SU-DHL-6 (cell line): ENCODE results near the gene ALDH16A1.

Source experiments
- H2AFZ ChIP-seq: fragments of 200-600 bp; sonication (generic); 2 replicates; pipeline ENCODE4 v1.6.1; 2014; ENCODE audit warnings: low read depth, mild to moderate bottlenecking, moderate library complexity, mixed read lengths, antibody characterized with exemption, low read length; ENCODE audit not compliant: severe bottlenecking
- H3F3A ChIP-seq: fragments of 200-600 bp; shearing (Covaris generic); 2 replicates; pipeline ENCODE4 v1.6.0; 2016; ENCODE audit warnings: antibody characterized with exemption, mild to moderate bottlenecking; ENCODE audit not compliant: insufficient read depth
- H3K27ac ChIP-seq: fragments of 200-600 bp; sonication (generic); 2 replicates; pipeline ENCODE4 v1.5.1; 2016; ENCODE audit warnings: low read depth, mild to moderate bottlenecking, low read length, moderate library complexity, mixed read lengths
- H3K27me3 ChIP-seq: fragments of 200-600 bp; sonication (generic), shearing (Covaris generic); 2 replicates; pipeline ENCODE4 v1.6.0; 2014; ENCODE audit warnings: mild to moderate bottlenecking, low read length
- H3K36me3 ChIP-seq: fragments of 200-600 bp; sonication (generic); 2 replicates; pipeline ENCODE4 v1.6.1; 2014; ENCODE audit warnings: mild to moderate bottlenecking, low read length, mixed read lengths
- H3K4me2 ChIP-seq: fragments of 300-600, 200-600 bp; shearing (Covaris generic), sonication (generic); 2 replicates; pipeline ENCODE4 v1.6.0; 2014; ENCODE audit warnings: low read length, low read depth, mild to moderate bottlenecking; ENCODE audit not compliant: poor library complexity, severe bottlenecking
- H3K4me3 ChIP-seq: fragments of 200-600 bp; sonication (generic); 2 replicates; pipeline ENCODE4 v1.5.1; 2014; ENCODE audit warnings: antibody characterized with exemption, low read length, mild to moderate bottlenecking, mixed read lengths; ENCODE audit not compliant: insufficient read depth, poor library complexity, severe bottlenecking
- H3K79me2 ChIP-seq: fragments of 200-600 bp; sonication (generic); 2 replicates; pipeline ENCODE4 v1.6.1; 2014; ENCODE audit warnings: mild to moderate bottlenecking, low read length, moderate library complexity; ENCODE audit not compliant: insufficient read depth
- H3K9ac ChIP-seq: fragments of 200-600 bp; sonication (generic); 2 replicates; pipeline ENCODE4 v1.7.0; 2014; ENCODE audit warnings: mild to moderate bottlenecking, low read length
- H3K9me2 ChIP-seq: fragments of 200-600 bp; sonication (generic); replicated peaks from 2 replicates; pipeline ENCODE4 v1.6.1; 2014; ENCODE audit warnings: low read length; ENCODE audit not compliant: insufficient read depth
- H3K9me3 ChIP-seq: fragments of 200-600 bp; sonication (generic); 2 replicates; pipeline ENCODE4 v1.6.1; 2014; ENCODE audit warnings: low read length, mixed read lengths; ENCODE audit not compliant: insufficient read depth
- H4K20me1 ChIP-seq: fragments of 200-600 bp; sonication (generic); 2 replicates; pipeline ENCODE4 v1.6.1; 2014; ENCODE audit warnings: low read depth, mild to moderate bottlenecking, antibody characterized with exemption, low read length, moderate library complexity, mixed read lengths
- CTCF ChIP-seq: fragments of 200-600 bp; sonication (generic); IDR thresholded peaks from one replicate; pipeline ENCODE4 v1.5.1; 2017; ENCODE audit warnings: antibody characterized with exemption, mild to moderate bottlenecking, low read length, moderate library complexity; ENCODE audit not compliant: insufficient read depth, poor library complexity, severe bottlenecking
- EZH2phosphoT487 ChIP-seq: fragments of 200-600 bp; sonication (generic), shearing (Covaris generic); conservative IDR thresholded peaks from 2 replicates; pipeline ENCODE4 v1.6.1; 2018; ENCODE audit warnings: mild to moderate bottlenecking, antibody characterized with exemption, low read length, moderate library complexity, mixed read lengths

ALDH16A1 gene

GRCh38 chr19:49436381-49437017 lies 16.5 kb upstream of the ALDH16A1 start:
- no peak for TF ChIP-seq EZH2phosphoT487
- TF ChIP-seq CTCF: no peak
- Histone ChIP-seq H3K4me2 (no peak overlapping the region), H3K9me2 (no peaks in the 10 kb centered on the region), H3K79me2 (no peaks in the 10 kb centered on the region), H3K9ac (no peak overlapping the region), H3K9me3 (no peaks in the 10 kb centered on the region), H4K20me1 (no peaks in the 10 kb centered on the region), H3K36me3 (no peaks in the 10 kb centered on the region), H3K27me3 (no peaks in the 10 kb centered on the region), H3K4me3 (no peak overlapping the region), H3K27ac (no peak overlapping the region), H3F3A (no peaks in the 10 kb centered on the region), H2AFZ (no peak overlapping the region)

DNA sequence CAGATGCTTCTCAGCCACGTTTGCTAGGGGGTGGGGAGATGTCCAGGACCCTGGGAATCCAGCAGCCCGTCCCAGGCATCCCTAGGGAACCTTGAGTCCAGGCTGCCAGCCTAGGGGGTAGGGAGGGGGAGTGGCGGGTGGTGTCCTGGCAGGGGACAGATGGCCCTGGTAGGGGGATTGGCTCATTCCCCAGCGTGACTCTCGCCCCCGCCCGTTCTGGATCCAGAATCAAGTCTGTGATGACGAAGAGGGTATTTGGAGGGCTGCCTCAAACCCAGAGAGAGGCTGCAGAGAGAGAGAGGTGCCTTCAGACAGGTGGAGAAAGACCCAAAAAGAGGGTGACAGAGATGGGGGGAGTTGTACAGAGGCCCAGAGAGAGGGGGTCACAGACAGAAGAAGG lies 15.8 kb upstream of the ALDH16A1 start:
- no peaks in the 10 kb centered on the region for H3K79me2 ChIP-seq
- no peaks in the 10 kb centered on the region for H3K9me2 ChIP-seq
- H4K20me1 ChIP-seq: no peaks in the 10 kb centered on the region
- no peak overlapping the region for H3K9ac ChIP-seq
- H3K9me3 ChIP-seq: no peaks in the 10 kb centered on the region
- no peaks in the 10 kb centered on the region for H3K27me3 ChIP-seq
- no peak overlapping the region for H3K4me3 ChIP-seq
- H2AFZ ChIP-seq: no peak overlapping the region
- H3F3A ChIP-seq: no peaks in the 10 kb centered on the region
- no peak overlapping the region for H3K4me2 ChIP-seq
- no peaks in the 10 kb centered on the region for H3K36me3 ChIP-seq
- H3K27ac ChIP-seq: no peak overlapping the region
- TF ChIP-seq EZH2phosphoT487 (no peak), CTCF (no peak)

DNA sequence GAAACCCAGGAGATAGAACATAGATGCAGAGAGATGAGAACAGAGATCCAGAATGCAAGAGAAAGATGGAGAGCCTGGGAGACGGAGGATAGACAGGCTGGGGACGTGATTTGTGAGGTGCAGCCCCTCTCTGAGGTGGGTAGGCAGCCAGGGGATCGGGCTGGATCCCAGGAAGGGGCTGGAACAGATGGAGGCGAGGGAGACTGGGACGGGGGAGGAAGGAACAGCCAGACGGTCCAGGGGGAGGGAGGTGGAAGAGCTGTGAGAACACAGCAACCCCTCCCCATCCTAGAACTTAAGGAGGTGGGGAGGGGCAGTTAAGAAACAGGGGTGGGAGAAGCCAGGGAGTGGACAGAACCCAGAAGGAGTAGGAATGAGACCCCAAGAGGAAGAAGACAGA lies 14.8 kb upstream of the ALDH16A1 start:
- H3K9me3 ChIP-seq: no peaks in the 10 kb centered on the region
- H3K27me3 ChIP-seq: no peaks in the 10 kb centered on the region
- H3K9me2 ChIP-seq: no peaks in the 10 kb centered on the region
- no peaks in the 10 kb centered on the region for H4K20me1 ChIP-seq
- no peak overlapping the region for H3K4me3 ChIP-seq
- TF ChIP-seq CTCF: no peak
- no peak for TF ChIP-seq EZH2phosphoT487
- no peaks in the 10 kb centered on the region for H3F3A ChIP-seq
- H3K4me2 ChIP-seq: no peak overlapping the region
- H2AFZ ChIP-seq: no peak overlapping the region
- H3K79me2 ChIP-seq: no peaks in the 10 kb centered on the region
- no peak overlapping the region for H3K9ac ChIP-seq
- no peaks in the 10 kb centered on the region for H3K36me3 ChIP-seq
- no peak overlapping the region for H3K27ac ChIP-seq
